CD4-positive, alpha-beta memory T cell (primary cell): ENCODE data around the gene TBCD. TPM values are rescaled to one million over a fixed set of nuclear protein-coding genes. Genes with fewer than 3 reads are reported as not detected.

Experiments
- CTCF ChIA-PET: fragments of 350-600 bp; sonication (Branson Sonifier 250); formaldehyde crosslinking; loops from one replicate; lab custom pipeline; 2021; ENCODE audit warnings: inconsistent platforms; ENCODE audit not compliant: partially characterized antibody; lab: Charles Lee
- POLR2A ChIA-PET: fragments of 350-600 bp; sonication (Branson Sonifier 250); formaldehyde crosslinking; loops from one replicate; lab custom pipeline; 2021; ENCODE audit not compliant: partially characterized antibody; lab: Charles Lee
- DNase-seq, 5 donors: peaks; one replicate each; pipeline versions ENCODE4 v3.0.0 to v3.0.0-alpha.2; 2020 to 2022; ENCODE audit warnings: mixed read lengths in 1 of 5
- H3K27ac ChIP-seq: one replicate; pipeline ENCODE4 v1.7.0; 2013; ENCODE audit warnings: low read depth, low read length
- H3K27me3 ChIP-seq: 2 replicates; pipeline ENCODE4 v1.7.0; 2013; ENCODE audit warnings: mild to moderate bottlenecking, low read length, moderate library complexity; ENCODE audit not compliant: insufficient read depth
- H3K36me3 ChIP-seq: 2 replicates; pipeline ENCODE4 v1.7.0; 2013; ENCODE audit warnings: mild to moderate bottlenecking, low read length, moderate library complexity; ENCODE audit not compliant: insufficient read depth
- H3K4me1 ChIP-seq: 2 replicates; pipeline ENCODE4 v1.7.0; 2013; ENCODE audit warnings: mild to moderate bottlenecking, low read length, moderate library complexity; ENCODE audit not compliant: insufficient read depth
- H3K4me3 ChIP-seq, 2 donors: one replicate each; pipeline ENCODE4 v1.7.0; 2013; ENCODE audit warnings: low read length in 2 of 2, mild to moderate bottlenecking in 1 of 2
- H3K9me3 ChIP-seq, 2 donors: one replicate each; pipeline ENCODE4 v1.7.0; 2013; ENCODE audit warnings: low read length in 2 of 2, control low read depth in 1 of 2; ENCODE audit not compliant: control insufficient read depth in 1 of 2
- H3K27ac Mint-ChIP-seq, 7 donors: one replicate each; pipeline ENCODE4 v1.8.0; 2020 to 2021; ENCODE audit warnings: mixed read lengths in 7 of 7, mild to moderate bottlenecking in 6 of 7, inconsistent platforms in 3 of 7, moderate library complexity in 3 of 7
- H3K27me3 Mint-ChIP-seq, 2 donors: one replicate each; pipeline ENCODE4 v1.8.0; 2020 to 2021; ENCODE audit warnings: mixed read lengths in 2 of 2
- H3K36me3 Mint-ChIP-seq, 2 donors: one replicate each; pipeline ENCODE4 v1.8.0; 2020 to 2021; ENCODE audit warnings: mixed read lengths in 2 of 2, inconsistent platforms in 1 of 2, mild to moderate bottlenecking in 1 of 2
- H3K4me1 Mint-ChIP-seq, 4 donors: one replicate each; pipeline ENCODE4 v1.8.0; 2020 to 2021; ENCODE audit warnings: mixed read lengths in 4 of 4, mild to moderate bottlenecking in 1 of 4
- H3K4me3 Mint-ChIP-seq, 8 donors: one replicate each; pipeline ENCODE4 v1.8.0; 2020 to 2021; ENCODE audit warnings: mixed read lengths in 8 of 8, mild to moderate bottlenecking in 7 of 8, moderate library complexity in 6 of 8, inconsistent platforms in 3 of 8
- H3K9me3 Mint-ChIP-seq, 8 donors: one replicate each; pipeline ENCODE4 v1.8.0; 2020 to 2021; ENCODE audit warnings: mixed read lengths in 8 of 8, mild to moderate bottlenecking in 5 of 8, inconsistent platforms in 3 of 8, moderate library complexity in 1 of 8
- intact Hi-C: fragments of 100-400 bp; cut with micrococcal nuclease; formaldehyde crosslinking; loops from one replicate; pipeline ENCODE4 v1.15.1; 2023
- polyA plus RNA-seq, 2 donors: library from polyadenylated mRNA; unstranded; fragments of 300-500 nt; fragmentation: Illumina TruSeq; gene quantifications; one replicate each; pipeline ENCODE4 v1.2.3, GENCODE V29; 2021
- total RNA-seq, 2 experiments: library from RNA; stranded (reverse); gene quantifications; one replicate each; pipeline ENCODE4 v1.2.3, GENCODE V29; 2021

TBCD gene
- total and polyA plus RNA-seq, 4 experiments from 2014 or later, result 102 to 263 (median 192) TPM

DNA sequence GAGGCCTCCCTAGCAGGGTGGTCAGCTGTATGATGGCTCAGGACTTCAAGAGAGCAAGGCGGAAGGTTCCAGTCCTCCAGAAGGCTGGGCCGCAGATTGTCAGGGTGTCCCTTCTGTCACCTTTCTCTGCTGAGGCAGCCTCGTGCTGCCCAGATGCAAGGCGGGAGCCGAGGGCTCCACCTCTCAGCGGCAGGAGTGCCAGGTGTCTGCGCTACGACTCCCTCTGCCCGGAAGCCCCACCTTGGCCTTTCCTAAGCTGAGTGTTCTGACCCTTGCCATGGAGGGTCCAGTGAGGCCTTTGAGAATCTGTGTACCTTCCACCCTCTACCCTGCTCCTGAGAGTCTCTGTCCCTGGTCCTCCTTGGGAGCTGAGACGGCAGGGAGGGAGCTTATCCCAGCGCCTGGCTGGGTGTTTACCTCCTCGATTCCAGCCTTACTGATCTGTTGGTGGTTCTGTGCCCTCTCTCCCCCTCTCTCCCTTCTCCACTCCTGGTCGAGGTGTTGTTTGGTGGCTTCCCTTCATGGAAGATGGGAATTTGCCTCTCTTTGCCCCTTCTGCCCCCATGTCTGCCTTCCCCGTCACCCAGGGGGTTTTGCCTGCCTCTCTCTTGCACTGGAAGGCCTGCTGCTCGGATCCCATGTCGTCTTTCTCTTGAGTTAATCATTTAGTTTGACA, 90.2 kb downstream of the TBCD start:
- no peak overlapping the region for H3K4me3 ChIP-seq
- Mint-ChIP-seq H3K4me3 (no peak overlapping the region), H3K27me3 (no peaks in the 10 kb centered on the region), H3K4me1 (peaks cover 0 to 4% (median 2%) of the 10 kb centered on the region in 4 donors), H3K27ac (peak overlapping the region in 4 of 7 donors; percentile 0 to 84 (median 42)), H3K9me3 (no peaks in the 10 kb centered on the region), H3K36me3 (peaks cover 2 to 3% of the 10 kb centered on the region in 2 donors)
- no peaks in the 10 kb centered on the region for H3K27me3 ChIP-seq
- no peak for DNase-seq
- intact Hi-C loops, result no loop called here
- H3K9me3 ChIP-seq, result no peaks in the 10 kb centered on the region
- H3K27ac ChIP-seq, result no peak overlapping the region
- no peaks in the 10 kb centered on the region for H3K36me3 ChIP-seq
- ChIA-PET POLR2A (interaction anchor here (2.1 kb wide), 1 partner anchor 22 kb away, joined by 5 read pairs; no protein-coding TSS in a partner anchor), CTCF (no interaction called here)
- H3K4me1 ChIP-seq, result no peaks in the 10 kb centered on the region

DNA sequence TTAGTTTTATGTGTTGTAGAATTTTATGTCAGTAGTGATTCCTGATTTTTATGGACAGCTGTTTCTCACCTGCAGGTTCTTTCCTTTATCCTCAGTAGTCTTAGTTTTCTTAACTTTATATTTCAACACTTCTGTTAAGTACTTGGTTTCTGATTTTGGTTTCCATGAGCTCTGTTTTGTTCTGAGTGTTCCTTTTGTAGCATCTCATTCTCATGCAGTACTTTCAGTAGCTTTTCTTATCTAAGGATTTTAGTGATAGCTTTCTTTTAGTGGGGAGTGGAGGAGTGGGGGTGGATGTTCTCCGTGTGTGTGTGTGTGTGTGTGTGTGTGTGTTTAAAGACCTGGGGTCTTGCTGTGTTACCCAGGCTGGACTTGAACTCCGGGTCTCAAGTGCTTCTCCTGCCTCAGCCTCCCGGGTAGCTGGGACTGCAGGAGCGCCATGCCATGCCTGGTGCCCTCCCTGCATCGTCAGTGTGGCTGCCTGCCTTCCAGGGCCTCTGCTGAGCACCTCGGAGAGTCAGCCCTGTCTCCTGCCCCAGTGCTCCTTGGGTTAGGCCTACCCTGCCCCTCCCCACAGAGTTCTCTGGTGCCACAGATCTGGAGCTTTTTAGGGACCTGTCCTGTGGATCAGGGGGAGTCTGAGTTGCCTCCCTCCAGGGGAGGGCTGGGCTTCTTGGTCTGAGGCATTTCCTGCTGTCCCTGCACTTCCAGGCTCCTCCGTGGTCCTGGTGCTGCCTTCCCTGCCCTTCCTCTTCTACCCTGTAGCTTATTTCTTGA, 92.2 kb downstream of the TBCD start:
- ChIA-PET CTCF (interaction anchor here (0.8 to 1.0 kb wide), 2 partner anchors 10 to 19 kb away, joined by 3 to 4 read pairs; no protein-coding TSS in a partner anchor), POLR2A (no interaction called here)
- Mint-ChIP-seq H3K36me3 (peaks cover 2 to 8% of the 10 kb centered on the region in 2 donors), H3K9me3 (no peaks in the 10 kb centered on the region), H3K4me3 (no peak overlapping the region), H3K27ac (peak overlapping the region in 4 of 7 donors; percentile 17 to 86 (median 64)), H3K4me1 (peaks cover 0 to 8% (median 5%) of the 10 kb centered on the region in 4 donors), H3K27me3 (no peaks in the 10 kb centered on the region)
- intact Hi-C loops, result no loop called here
- Histone ChIP-seq H3K9me3 (no peaks in the 10 kb centered on the region), H3K27ac (no peak overlapping the region), H3K4me1 (no peaks in the 10 kb centered on the region), H3K4me3 (no peak overlapping the region), H3K36me3 (no peaks in the 10 kb centered on the region), H3K27me3 (no peaks in the 10 kb centered on the region)
- DNase-seq, result no peak

DNA sequence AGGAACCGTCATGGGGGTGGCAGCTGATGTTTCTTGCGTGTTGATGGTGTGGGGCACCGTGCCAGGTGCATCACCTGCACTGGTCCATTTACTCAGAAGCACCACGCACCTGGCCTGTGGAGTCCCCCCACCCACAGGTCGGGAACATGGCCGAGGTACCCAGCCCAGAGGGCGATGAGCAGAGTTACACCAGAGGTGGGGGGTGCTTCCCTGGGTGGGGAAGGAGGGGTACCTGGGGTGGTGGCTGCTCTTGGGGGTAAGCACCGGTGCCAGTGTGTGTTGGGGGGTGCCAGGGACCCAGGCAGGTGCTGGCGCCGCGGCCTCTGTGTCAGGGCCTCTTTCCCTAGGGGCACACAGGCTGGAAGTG, 92.9 kb downstream of the TBCD start:
- H3K36me3 Mint-ChIP-seq, result peaks cover 2 to 13% of the 10 kb centered on the region in 2 donors
- H3K27ac ChIP-seq, result no peak overlapping the region
- H3K4me3 Mint-ChIP-seq, result no peak overlapping the region
- H3K4me1 Mint-ChIP-seq, result peaks cover 5 to 11% (median 8%) of the 10 kb centered on the region in 4 donors
- H3K27me3 Mint-ChIP-seq, result no peaks in the 10 kb centered on the region
- ChIA-PET CTCF (no interaction called here), POLR2A (no interaction called here)
- no peaks in the 10 kb centered on the region for H3K9me3 ChIP-seq
- H3K4me1 ChIP-seq, result no peaks in the 10 kb centered on the region
- DNase-seq, result no peak
- H3K4me3 ChIP-seq, result no peak overlapping the region
- peak overlapping the region in 3 of 7 donors; percentile 37 to 46 (median 37) for H3K27ac Mint-ChIP-seq
- intact Hi-C loops, result no loop called here
- H3K36me3 ChIP-seq, result no peaks in the 10 kb centered on the region
- no peaks in the 10 kb centered on the region for H3K9me3 Mint-ChIP-seq
- H3K27me3 ChIP-seq, result no peaks in the 10 kb centered on the region

DNA sequence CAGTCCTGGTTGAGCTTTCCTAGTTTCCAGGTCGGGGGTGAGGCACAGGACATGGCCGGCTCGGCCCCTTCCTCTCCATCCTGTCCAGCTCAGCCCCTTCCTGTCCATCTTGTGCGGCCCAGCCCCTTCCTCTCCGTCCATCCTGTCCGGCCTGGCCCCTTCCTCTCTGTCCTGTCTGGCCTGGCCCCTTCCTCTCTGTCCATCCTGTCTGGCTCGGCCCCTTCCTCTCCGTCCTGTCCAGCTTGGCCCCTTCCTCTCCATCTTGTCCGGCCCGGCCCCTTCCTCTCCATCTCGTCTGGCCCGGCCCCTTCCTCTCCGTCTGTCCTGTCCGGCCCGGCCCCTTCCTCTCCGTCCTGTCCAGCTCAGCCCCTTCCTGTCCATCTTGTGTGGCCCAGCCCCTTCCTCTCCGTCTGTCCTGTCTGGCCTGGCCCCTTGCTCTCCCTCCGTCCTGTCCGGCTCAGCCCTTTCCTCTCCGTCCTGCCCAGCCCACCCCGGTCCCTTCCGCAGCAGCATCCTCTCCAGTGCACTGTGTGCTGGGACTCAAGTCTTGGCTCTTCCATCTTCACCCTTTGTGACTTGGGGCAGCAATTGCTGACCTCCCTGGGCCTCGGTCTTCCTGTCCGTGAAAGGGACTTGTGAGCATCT, 93.4 kb downstream of the TBCD start:
- peaks cover 5 to 12% (median 9%) of the 10 kb centered on the region in 4 donors for H3K4me1 Mint-ChIP-seq
- H3K9me3 ChIP-seq, result no peaks in the 10 kb centered on the region
- CTCF ChIA-PET, result no interaction called here
- H3K4me3 ChIP-seq, result no peak overlapping the region
- H3K27ac Mint-ChIP-seq, result peak overlapping the region in 1 of 7 donors; percentile 10
- no peaks in the 10 kb centered on the region for H3K4me1 ChIP-seq
- no peak overlapping the region for H3K27ac ChIP-seq
- no peaks in the 10 kb centered on the region for H3K36me3 ChIP-seq
- no peaks in the 10 kb centered on the region for H3K27me3 ChIP-seq
- H3K27me3 Mint-ChIP-seq, result no peaks in the 10 kb centered on the region
- H3K9me3 Mint-ChIP-seq, result no peaks in the 10 kb centered on the region
- peaks cover 2 to 13% of the 10 kb centered on the region in 2 donors for H3K36me3 Mint-ChIP-seq
- no peak overlapping the region for H3K4me3 Mint-ChIP-seq
- intact Hi-C loops, result no loop called here
- DNase-seq, result no peak
- POLR2A ChIA-PET, result no interaction called here

DNA sequence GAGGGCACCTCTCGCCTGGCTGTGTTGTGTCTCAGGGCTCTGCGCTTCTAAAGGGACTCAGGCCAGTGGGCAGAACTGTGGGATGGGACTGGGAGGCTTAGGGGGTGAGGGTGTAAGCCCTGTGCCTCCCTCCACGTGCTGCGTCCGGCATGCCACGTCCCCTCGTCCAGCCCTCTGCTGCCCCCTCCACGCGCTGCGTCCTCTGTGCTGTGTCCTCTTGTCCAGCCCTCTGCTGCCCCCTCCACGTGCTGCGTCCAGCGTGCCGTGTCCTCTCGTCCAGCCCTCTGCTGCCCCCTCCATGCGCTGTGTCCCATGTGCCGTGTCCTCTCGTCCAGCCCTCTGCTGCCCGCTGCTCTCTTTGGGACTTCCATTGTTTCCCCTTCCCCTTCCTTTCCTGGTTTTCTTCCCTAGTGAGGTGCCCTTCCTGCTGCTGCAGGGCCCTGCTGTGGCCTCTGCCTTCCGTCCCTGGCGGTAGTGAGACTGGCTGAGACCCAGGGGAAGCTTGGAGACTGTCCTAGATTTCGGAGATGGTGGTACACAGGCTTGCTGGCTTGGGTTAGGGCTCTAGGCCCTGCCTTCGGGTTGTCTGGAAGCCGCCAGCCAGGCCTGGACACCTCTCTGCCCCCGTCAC, 94.3 kb downstream of the TBCD start:
- Mint-ChIP-seq H3K4me1 (peaks cover 5 to 15% (median 9%) of the 10 kb centered on the region in 4 donors), H3K36me3 (peaks cover 2 to 13% of the 10 kb centered on the region in 2 donors), H3K9me3 (no peaks in the 10 kb centered on the region), H3K27me3 (no peaks in the 10 kb centered on the region), H3K4me3 (no peak overlapping the region), H3K27ac (no peak overlapping the region)
- ChIA-PET POLR2A (no interaction called here), CTCF (no interaction called here)
- intact Hi-C loops, result no loop called here
- Histone ChIP-seq H3K4me3 (no peak overlapping the region), H3K27me3 (no peaks in the 10 kb centered on the region), H3K27ac (no peak overlapping the region), H3K9me3 (no peaks in the 10 kb centered on the region), H3K36me3 (no peaks in the 10 kb centered on the region), H3K4me1 (no peaks in the 10 kb centered on the region)
- no peak for DNase-seq

DNA sequence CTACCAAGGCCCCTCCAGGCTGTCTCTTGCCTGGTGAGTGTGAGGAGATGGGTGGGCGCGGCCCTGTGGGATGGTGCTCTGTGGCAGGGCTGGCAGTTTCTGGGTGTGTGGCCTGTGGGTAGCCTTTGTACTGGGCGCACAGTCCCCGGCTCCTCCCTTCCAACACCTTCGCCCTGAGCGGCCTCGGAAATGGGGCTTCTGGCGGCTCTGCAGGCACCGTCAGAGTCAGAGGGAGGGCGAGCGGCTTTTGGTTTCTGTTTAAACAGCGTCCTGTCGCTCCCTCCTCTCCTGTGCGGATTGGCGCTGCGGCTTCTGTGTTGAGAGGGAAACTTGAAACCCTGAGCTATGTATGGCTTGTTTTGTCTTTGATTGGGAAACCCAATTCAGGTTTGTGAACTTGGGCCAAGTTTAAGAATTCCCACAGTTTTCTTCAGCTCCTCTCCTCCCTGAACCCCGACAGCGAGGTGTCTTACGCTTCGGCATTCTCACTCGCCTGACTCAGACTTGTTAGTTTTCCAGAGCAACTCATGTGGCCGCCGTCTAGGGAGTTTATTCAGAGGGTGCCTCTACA, 96.2 kb downstream of the TBCD start:
- Mint-ChIP-seq H3K27ac (peak overlapping the region; percentile 59 to 91 (median 74)), H3K27me3 (no peaks in the 10 kb centered on the region), H3K36me3 (peaks cover 2 to 10% of the 10 kb centered on the region in 2 donors), H3K9me3 (no peaks in the 10 kb centered on the region), H3K4me1 (peaks cover 5 to 14% (median 9%) of the 10 kb centered on the region in 4 donors), H3K4me3 (peak overlapping the region; percentile 33 to 80 (median 58))
- Histone ChIP-seq H3K4me1 (no peaks in the 10 kb centered on the region), H3K27me3 (no peaks in the 10 kb centered on the region), H3K9me3 (no peaks in the 10 kb centered on the region), H3K36me3 (no peaks in the 10 kb centered on the region), H3K27ac (peak overlapping the region; percentile 31), H3K4me3 (no peak overlapping the region)
- ChIA-PET POLR2A (no interaction called here), CTCF (no interaction called here)
- DNase-seq, result peak; percentile 36 to 60 (median 39)
- intact Hi-C loops, result no loop called here
